ENCODE results near the gene C18orf63. TPM values are rescaled to one million over a fixed set of nuclear protein-coding genes. Genes with fewer than 3 reads are reported as not detected.

Gene C18orf63
- total RNA-seq, result not detected

DNA sequence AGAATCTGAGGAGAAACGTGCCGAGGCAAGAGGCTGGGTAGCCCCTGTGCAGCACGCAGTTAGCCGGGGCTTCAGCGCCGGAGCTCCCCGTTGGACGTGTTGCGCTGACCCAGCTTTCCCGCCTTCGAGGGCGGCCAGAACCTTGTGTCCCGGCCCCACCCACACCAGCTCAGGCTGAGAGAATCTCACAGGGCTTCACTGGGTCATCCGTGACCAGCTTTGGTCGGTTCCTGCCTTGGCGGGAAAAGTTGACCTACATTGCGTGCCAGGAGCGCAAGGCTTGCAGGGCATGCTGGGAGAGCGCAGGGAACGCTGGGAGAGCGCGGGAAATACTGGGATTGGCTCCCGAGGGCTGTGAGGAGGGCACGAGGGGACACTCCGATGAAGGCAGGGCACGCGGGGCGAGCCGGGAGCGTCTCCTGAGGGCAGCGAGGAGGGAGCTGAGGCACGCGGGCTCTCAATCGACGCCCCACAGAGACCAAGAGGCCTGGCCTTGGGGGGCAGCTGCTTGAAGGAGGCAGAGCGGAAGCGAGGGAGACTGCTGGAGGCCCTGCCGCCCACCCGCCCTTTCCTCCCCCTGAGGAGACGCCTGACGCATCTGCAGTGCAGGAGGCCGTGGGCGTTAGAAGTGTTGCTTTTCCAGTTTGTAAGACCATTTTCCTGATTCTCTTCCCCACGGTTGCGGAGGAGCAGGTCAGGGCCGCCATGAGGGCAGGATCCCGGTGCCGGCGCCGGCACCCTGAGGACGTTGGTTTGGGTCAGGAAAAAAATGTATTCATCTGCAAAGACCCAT is at the start of gene C18orf63:
Gene C18orf63 (plus strand): TSS at position 376 of the 793 bp plus-strand sequence. CDS start 2,027 bp downstream, outside the sequence.

GRCh38 chr18:74291771-74292540 is 23.7 kb upstream of the C18orf63 start, which contains the start of gene CYB5A:
Gene CYB5A, minus strand, starts transcription at chr18:74291963. Its CDS starts 88 bp downstream, at chr18:74291875.

Other genes starting within 250 kb of the C18orf63 start
- 1 to 10 TPM in 1 of 2 donors, under 1 TPM in 1; 0.33 to 1.4 TPM for gene FBXO15, start 168.0 kb upstream of the C18orf63 start, total RNA-seq
- gene TIMM21, start 167.3 kb upstream of the C18orf63 start, total RNA-seq, result 10 to 100 TPM; 14.1 to 23.6 TPM
- gene CYB5A, start 23.9 kb upstream of the C18orf63 start, total RNA-seq, result 10 to 100 TPM; 35.0 to 36.5 TPM
- 1 to 10 TPM in 1 of 2 donors, under 1 TPM in 1; 0.33 to 2.8 TPM for gene DIPK1C, start 141.5 kb downstream of the C18orf63 start, total RNA-seq
- 10 to 100 TPM; 54.9 to 66.8 TPM for gene CNDP2, start 180.5 kb downstream of the C18orf63 start, total RNA-seq
- gene CNDP1, start 218.7 kb downstream of the C18orf63 start, total RNA-seq, result not detected

All from melanocyte of skin (primary cell).